Loucy (cell line): ENCODE measurements around the gene RBM6.

Source experiments
- EZH2phosphoT487 ChIP-seq: fragments of 200-600 bp; IDR thresholded peaks from 2 replicates; pipeline ENCODE4 v1.6.1; 2018; ENCODE audit warnings: antibody characterized with exemption, mild to moderate bottlenecking, moderate library complexity, borderline replicate concordance
- TF ChIP-seq, protein P1 (sequence below): fragments of 200-600 bp; sonication (generic); conservative IDR thresholded peaks from 2 replicates; pipeline ENCODE4 v1.5.1; 2014; ENCODE audit warnings: mild to moderate bottlenecking, antibody characterized with exemption, low read length

DNA sequence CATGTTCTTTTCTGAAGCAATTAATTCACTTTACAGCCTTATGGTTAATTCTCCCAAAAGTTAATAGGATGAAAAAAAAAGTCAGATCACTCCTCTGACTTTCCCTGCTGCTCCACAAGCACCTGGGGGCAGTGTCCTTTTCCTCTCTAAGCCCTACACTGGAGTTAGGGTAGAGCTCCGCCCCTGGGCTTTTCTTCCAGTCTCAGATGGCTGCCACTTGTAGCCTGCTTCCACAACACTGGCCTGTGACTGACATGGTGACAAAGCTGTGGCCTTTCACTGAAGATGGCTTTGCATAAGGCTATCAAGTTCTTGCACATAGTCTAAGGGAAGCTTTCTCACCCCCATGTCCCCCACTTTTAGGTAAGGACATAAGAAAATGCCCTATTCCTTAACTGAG lies 9.0 kb upstream of the RBM6 start:
- TF ChIP-seq, protein P1, sequence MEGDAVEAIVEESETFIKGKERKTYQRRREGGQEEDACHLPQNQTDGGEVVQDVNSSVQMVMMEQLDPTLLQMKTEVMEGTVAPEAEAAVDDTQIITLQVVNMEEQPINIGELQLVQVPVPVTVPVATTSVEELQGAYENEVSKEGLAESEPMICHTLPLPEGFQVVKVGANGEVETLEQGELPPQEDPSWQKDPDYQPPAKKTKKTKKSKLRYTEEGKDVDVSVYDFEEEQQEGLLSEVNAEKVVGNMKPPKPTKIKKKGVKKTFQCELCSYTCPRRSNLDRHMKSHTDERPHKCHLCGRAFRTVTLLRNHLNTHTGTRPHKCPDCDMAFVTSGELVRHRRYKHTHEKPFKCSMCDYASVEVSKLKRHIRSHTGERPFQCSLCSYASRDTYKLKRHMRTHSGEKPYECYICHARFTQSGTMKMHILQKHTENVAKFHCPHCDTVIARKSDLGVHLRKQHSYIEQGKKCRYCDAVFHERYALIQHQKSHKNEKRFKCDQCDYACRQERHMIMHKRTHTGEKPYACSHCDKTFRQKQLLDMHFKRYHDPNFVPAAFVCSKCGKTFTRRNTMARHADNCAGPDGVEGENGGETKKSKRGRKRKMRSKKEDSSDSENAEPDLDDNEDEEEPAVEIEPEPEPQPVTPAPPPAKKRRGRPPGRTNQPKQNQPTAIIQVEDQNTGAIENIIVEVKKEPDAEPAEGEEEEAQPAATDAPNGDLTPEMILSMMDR: 0 out of 2 replicates have a peak, but pooled peaks have one; percentile 25
- TF ChIP-seq EZH2phosphoT487: no peak
